Karpas-422 (cell line): ENCODE data around the gene APOB. TPM values are rescaled to one million over a fixed set of nuclear protein-coding genes. Genes with fewer than 3 reads are reported as not detected.

Experiments used
- DNase-seq: peaks from one replicate; pipeline ENCODE4 v3.0.0-alpha.2; 2015
- H2AFZ ChIP-seq: fragments of 200-600 bp; sonication (generic); 2 replicates; pipeline ENCODE4 v1.6.1; 2014; ENCODE audit warnings: antibody characterized with exemption, low read length, mixed read lengths
- H3K27ac ChIP-seq: fragments of 200-600 bp; sonication (generic); 2 replicates; pipeline ENCODE4 v1.5.1; 2014; ENCODE audit warnings: mild to moderate bottlenecking, low read length, moderate library complexity
- H3K27me3 ChIP-seq: fragments of 200-600 bp; sonication (generic); 2 replicates; pipeline ENCODE4 v1.6.1; 2014; ENCODE audit warnings: low read length, mixed read lengths
- H3K36me3 ChIP-seq: fragments of 200-600 bp; sonication (generic); 2 replicates; pipeline ENCODE4 v1.6.1; 2014; ENCODE audit warnings: low read length, mixed read lengths; ENCODE audit not compliant: insufficient read depth
- H3K4me1 ChIP-seq: fragments of 200-600 bp; sonication (generic); 2 replicates; pipeline ENCODE4 v1.6.1; 2014; ENCODE audit warnings: mild to moderate bottlenecking, low read length, mixed read lengths
- H3K4me2 ChIP-seq: fragments of 200-600 bp; sonication (generic); 2 replicates; pipeline ENCODE4 v1.6.1; 2014; ENCODE audit warnings: low read length, low read depth, mild to moderate bottlenecking; ENCODE audit not compliant: poor library complexity, severe bottlenecking
- H3K4me3 ChIP-seq: fragments of 200-600 bp; sonication (generic); 2 replicates; pipeline ENCODE4 v1.5.1; 2014; ENCODE audit warnings: mild to moderate bottlenecking, antibody characterized with exemption, low read length, mixed read lengths
- H3K79me2 ChIP-seq: fragments of 200-600 bp; sonication (generic); 2 replicates; pipeline ENCODE4 v1.6.1; 2014; ENCODE audit warnings: mild to moderate bottlenecking, low read length, mixed read lengths
- H3K9ac ChIP-seq: fragments of 200-600 bp; sonication (generic); 2 replicates; pipeline ENCODE4 v1.6.0; 2014; ENCODE audit warnings: low read length
- H3K9me2 ChIP-seq: fragments of 200-600 bp; sonication (generic), shearing (Covaris generic); replicated peaks from 2 replicates; pipeline ENCODE4 v1.6.0; 2014; ENCODE audit warnings: mild to moderate bottlenecking, low read length, moderate library complexity; ENCODE audit not compliant: insufficient read depth
- H3K9me3 ChIP-seq: fragments of 300-700, 200-600 bp; sonication (generic); 2 replicates; pipeline ENCODE4 v1.6.1; 2014; ENCODE audit warnings: low read length, mixed read lengths
- H4K20me1 ChIP-seq: fragments of 200-600 bp; sonication (generic); 2 replicates; pipeline ENCODE4 v1.6.1; 2014; ENCODE audit warnings: mild to moderate bottlenecking, antibody characterized with exemption, low read length, low read depth; ENCODE audit not compliant: insufficient read depth
- total RNA-seq: library from RNA; depleted of rRNA; stranded (reverse); fragments of >200 nt; shearing (Covaris generic); gene quantifications from 2 replicates; pipeline ENCODE4 v1.2.3, GENCODE V29; 2014; ENCODE audit warnings: low replicate concordance

The APOB gene
- total RNA-seq, 1 experiment from 2014 or later = not detected

DNA sequence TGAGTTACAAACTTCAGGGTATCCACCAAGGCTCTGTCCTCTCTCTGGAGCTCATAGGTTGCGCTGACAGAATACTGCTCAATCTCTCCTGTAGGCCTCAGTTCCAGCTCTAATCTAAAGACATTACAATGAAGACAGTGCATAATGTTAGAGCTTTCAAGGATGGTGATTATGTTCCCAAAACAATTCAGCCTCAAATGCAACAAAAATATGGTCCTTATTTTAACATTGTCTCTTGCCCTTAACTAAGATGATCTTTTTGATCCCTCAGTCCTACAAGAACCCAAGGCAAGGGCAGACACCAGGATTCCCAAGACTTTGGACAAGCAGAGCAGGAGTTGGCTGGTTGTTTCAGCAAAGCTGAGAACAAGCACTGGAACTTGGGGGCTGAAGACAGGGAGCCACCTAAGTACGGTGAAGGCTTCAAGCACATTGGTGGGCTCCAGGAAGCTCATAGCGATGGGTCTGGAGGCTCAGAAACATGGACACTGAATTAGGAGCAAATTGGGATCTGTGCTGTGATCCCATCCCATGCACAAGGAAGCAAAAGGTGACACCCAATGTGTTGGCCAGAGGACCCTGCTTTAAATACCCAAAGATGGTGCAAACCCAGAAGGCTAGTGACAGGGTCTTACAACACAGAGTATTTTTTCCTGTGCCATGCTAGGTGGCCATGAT, 24.7 kb downstream of the APOB start:
- no peaks in the 10 kb centered on the region for H3K27me3 ChIP-seq
- no peak overlapping the region for H3K9ac ChIP-seq
- no peak for DNase-seq
- H3K27ac ChIP-seq = no peak overlapping the region
- no peak overlapping the region for H3K4me3 ChIP-seq
- no peak overlapping the region for H3K4me2 ChIP-seq
- no peaks in the 10 kb centered on the region for H3K79me2 ChIP-seq
- no peak overlapping the region for H2AFZ ChIP-seq
- H4K20me1 ChIP-seq = no peaks in the 10 kb centered on the region
- H3K4me1 ChIP-seq = no peaks in the 10 kb centered on the region
- no peaks in the 10 kb centered on the region for H3K9me3 ChIP-seq
- H3K9me2 ChIP-seq = no peaks in the 10 kb centered on the region
- H3K36me3 ChIP-seq = no peaks in the 10 kb centered on the region

DNA sequence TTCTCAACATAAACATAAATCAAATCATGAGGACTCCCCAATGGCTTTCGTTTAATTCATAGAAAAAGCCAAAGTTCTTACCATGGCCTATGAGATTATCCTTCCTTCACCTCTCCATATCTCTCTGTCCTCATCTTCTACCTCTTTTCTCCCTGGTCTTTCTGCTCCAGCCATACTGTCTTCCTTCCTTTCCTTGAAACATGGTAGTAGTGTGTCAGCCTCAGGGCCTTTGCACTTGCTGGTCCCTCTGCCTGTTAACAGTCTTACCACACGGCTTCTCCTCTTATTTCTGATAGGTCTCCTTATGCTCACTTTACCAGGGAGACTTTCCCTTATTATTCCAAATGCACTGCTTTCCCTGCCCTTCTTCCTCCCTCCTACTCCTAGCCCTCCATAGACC, 25.6 kb downstream of the APOB start:
- Histone ChIP-seq H3K27ac (no peak overlapping the region), H3K9me3 (no peaks in the 10 kb centered on the region), H3K4me3 (no peak overlapping the region), H3K27me3 (no peaks in the 10 kb centered on the region), H3K36me3 (no peaks in the 10 kb centered on the region), H4K20me1 (no peaks in the 10 kb centered on the region), H3K9ac (no peak overlapping the region), H3K4me1 (no peaks in the 10 kb centered on the region), H3K9me2 (no peaks in the 10 kb centered on the region), H3K79me2 (no peaks in the 10 kb centered on the region), H2AFZ (no peak overlapping the region), H3K4me2 (no peak overlapping the region)
- no peak for DNase-seq

DNA sequence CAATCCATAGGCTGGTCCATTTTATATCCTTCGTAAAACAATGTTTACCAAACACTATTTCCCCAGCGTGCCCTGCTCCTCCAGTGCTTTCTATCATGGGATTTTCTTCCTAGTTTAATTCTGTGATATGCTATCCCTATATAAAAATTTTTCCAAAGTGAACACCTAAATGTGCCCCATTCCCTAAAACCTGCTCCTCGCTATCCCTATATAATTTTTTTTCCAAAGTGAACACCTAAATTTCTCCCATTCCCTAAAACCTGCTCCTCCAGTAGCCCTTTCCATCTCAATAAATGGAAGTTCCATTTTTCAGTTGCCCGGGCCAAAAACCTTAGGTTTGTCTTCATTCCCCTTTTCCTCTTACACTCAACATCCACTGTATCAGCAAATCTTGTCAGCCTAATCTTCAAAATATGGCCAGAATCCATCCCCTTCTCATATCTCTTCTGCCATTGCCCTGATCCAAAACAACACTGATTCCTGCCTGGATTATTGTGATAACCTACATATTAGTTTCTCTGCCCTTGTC, 26.1 kb downstream of the APOB start:
- Histone ChIP-seq H4K20me1 (no peaks in the 10 kb centered on the region), H3K36me3 (no peaks in the 10 kb centered on the region), H3K9me3 (no peaks in the 10 kb centered on the region), H3K4me2 (no peak overlapping the region), H3K4me3 (no peak overlapping the region), H3K79me2 (no peaks in the 10 kb centered on the region), H3K27me3 (no peaks in the 10 kb centered on the region), H3K9me2 (no peaks in the 10 kb centered on the region), H3K27ac (no peak overlapping the region), H2AFZ (no peak overlapping the region), H3K9ac (no peak overlapping the region), H3K4me1 (no peaks in the 10 kb centered on the region)
- no peak for DNase-seq

DNA sequence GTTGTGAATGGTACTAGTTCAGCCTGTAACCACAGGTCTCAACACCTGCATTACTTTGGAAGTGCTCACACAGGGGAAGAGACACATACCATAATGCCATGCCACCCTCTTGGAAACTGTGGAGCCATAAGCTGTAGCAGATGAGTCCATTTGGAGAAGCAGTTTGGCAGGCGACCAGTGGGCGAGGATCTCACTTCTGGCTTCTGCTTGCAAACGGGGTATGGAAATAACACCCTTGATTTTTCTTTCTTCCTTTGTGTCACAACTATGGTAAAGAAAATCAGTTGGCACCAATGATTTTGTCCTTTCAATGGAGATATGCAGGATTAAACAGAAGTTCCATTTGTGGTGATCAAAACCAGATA, 28.6 kb downstream of the APOB start:
- no peak overlapping the region for H3K27ac ChIP-seq
- H3K9me3 ChIP-seq = no peaks in the 10 kb centered on the region
- H3K9me2 ChIP-seq = no peaks in the 10 kb centered on the region
- H3K4me1 ChIP-seq = no peaks in the 10 kb centered on the region
- no peak overlapping the region for H3K4me2 ChIP-seq
- no peak for DNase-seq
- no peak overlapping the region for H2AFZ ChIP-seq
- no peak overlapping the region for H3K4me3 ChIP-seq
- H3K36me3 ChIP-seq = no peaks in the 10 kb centered on the region
- H3K79me2 ChIP-seq = no peaks in the 10 kb centered on the region
- no peaks in the 10 kb centered on the region for H3K27me3 ChIP-seq
- H4K20me1 ChIP-seq = no peaks in the 10 kb centered on the region
- no peak overlapping the region for H3K9ac ChIP-seq

DNA sequence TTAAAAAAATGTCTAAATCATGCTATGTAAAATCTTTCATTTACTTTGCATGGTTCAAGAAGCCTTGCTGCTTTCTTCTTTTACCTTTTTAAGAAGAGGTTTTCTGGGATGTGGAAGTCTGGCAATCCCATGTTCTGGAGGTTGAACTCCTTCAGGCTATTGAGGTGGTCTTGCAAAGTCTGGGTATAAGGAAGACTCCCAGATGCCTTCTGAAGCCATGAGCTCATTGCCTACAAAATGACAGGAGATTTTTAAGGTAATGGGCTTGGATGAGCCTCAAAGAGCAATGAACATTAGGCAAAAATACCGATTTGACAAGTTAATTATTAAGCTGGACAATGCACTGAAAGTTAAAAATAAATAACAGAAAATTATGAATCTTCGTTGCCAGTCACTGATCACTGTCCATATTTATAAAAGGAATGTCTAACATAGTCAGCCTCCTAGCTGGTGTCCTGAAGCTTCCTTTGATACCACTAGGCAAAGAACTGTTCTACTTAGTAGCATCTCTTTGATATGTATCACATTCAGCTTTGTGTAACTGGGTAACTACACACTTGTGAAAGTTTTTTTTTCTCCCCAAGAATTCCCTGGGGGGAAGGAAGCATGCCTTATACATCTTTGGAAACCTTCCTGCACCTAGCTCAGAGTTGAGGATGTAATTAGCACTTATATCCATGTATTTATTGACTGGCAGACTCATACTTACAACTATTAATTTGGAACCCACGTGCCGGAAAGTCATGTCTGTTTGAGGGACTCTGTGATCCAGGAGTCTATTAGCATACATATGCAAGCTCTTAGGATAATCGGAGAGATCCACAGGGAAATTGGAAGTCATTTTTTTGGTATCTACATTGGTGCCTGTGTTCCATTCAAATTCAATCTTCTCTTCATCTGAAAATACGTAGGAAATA, 29.3 kb downstream of the APOB start:
- Histone ChIP-seq H3K27me3 (no peaks in the 10 kb centered on the region), H4K20me1 (no peaks in the 10 kb centered on the region), H3K9ac (no peak overlapping the region), H3K4me2 (no peak overlapping the region), H2AFZ (no peak overlapping the region), H3K27ac (no peak overlapping the region), H3K79me2 (no peaks in the 10 kb centered on the region), H3K9me3 (no peaks in the 10 kb centered on the region), H3K4me3 (no peak overlapping the region), H3K36me3 (no peaks in the 10 kb centered on the region), H3K4me1 (no peaks in the 10 kb centered on the region), H3K9me2 (no peaks in the 10 kb centered on the region)
- no peak for DNase-seq

DNA sequence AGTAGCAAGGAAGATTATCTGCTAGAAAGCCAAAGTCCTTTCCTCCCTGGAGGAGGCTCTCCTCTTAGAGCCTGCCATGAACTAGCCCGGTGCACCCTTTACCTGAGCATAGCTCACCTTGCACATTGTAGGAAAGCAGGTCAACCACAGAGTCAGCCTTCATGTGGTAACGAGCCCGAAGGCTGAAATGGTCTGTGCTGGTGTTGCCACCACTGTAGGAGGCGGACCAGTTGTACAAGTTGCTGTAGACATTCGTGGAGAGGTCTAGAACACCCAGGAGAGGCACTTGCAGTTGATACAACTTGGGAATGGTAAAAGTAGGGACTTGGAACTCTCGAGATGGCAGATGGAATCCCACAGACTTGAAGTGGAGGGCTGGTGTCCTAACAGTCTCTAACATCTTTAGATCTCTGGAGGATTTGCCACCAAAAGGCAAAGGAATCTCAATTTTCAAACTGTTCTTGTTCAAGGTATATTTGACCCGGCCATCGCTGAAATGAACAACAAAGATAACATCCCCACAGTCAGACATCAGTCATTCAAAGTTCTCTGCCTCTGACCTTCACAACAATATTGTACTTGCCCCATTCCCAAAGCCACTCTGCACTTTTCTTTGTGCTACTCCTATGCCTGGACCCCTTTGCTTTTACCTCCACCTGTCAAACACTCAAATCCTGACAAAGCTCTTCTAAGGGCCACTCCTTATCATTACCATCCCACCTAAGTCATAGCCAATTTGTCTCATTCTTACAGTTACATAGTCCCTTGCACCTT, 30.6 kb downstream of the APOB start:
- no peaks in the 10 kb centered on the region for H3K4me1 ChIP-seq
- no peak for DNase-seq
- H2AFZ ChIP-seq = no peak overlapping the region
- no peaks in the 10 kb centered on the region for H3K9me2 ChIP-seq
- no peak overlapping the region for H3K4me3 ChIP-seq
- H3K9me3 ChIP-seq = no peaks in the 10 kb centered on the region
- H4K20me1 ChIP-seq = no peaks in the 10 kb centered on the region
- H3K9ac ChIP-seq = no peak overlapping the region
- no peaks in the 10 kb centered on the region for H3K79me2 ChIP-seq
- no peaks in the 10 kb centered on the region for H3K27me3 ChIP-seq
- no peak overlapping the region for H3K4me2 ChIP-seq
- H3K36me3 ChIP-seq = no peaks in the 10 kb centered on the region
- H3K27ac ChIP-seq = no peak overlapping the region

DNA sequence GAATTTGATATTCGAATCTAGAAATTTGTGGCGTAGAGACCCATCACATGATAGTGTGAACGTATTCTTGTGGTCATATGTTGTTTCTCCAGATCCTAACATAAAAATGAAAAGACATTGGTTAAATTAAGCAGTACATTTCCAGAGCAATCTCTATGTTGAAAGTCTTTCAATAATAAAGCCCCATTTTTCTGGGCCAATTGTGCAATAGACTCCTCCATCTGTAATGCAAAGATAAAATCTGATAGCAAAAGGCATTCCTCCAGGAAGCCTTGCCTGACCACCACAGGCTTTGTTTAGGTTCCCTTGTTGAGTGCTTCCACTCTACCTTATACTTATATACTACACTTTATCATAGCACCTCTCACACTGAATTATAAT, 31.3 kb downstream of the APOB start:
- Histone ChIP-seq H3K79me2 (no peaks in the 10 kb centered on the region), H2AFZ (no peak overlapping the region), H3K36me3 (no peaks in the 10 kb centered on the region), H3K4me1 (no peaks in the 10 kb centered on the region), H3K4me2 (no peak overlapping the region), H3K27ac (no peak overlapping the region), H3K9me2 (no peaks in the 10 kb centered on the region), H3K4me3 (no peak overlapping the region), H4K20me1 (no peaks in the 10 kb centered on the region), H3K27me3 (no peaks in the 10 kb centered on the region), H3K9ac (no peak overlapping the region), H3K9me3 (no peaks in the 10 kb centered on the region)
- no peak for DNase-seq
